Endothelial cell of umbilical vein (primary cell): ENCODE data around the gene SRRD. TPM values are rescaled to one million over a fixed set of nuclear protein-coding genes. Genes with fewer than 3 reads are reported as not detected.

Experiments used
- BruUV-seq: library from RNA; stranded (reverse); fragments of 400-500 nt; replicated peaks from 2 replicates; lab custom pipeline; 2021; lab: Mats Ljungman, UMichigan
- CTCF ChIA-PET: fragments of 300-600, 350-600 bp; sonication (Branson Sonifier 250); formaldehyde crosslinking; loops from one replicate; lab custom pipeline; 2021; ENCODE audit warnings: antibody characterized with exemption, inconsistent platforms; lab: Charles Lee
- POLR2A ChIA-PET: fragments of 300-600, 350-600 bp; sonication (Branson Sonifier 250); formaldehyde crosslinking; loops from one replicate; lab custom pipeline; 2021; ENCODE audit warnings: antibody characterized with exemption, inconsistent platforms; lab: Charles Lee
- DNase-seq: peaks from one replicate; pipeline ENCODE4 v3.0.0-alpha.2; 2011; ENCODE audit warnings: low read depth, low spot score
- FAIRE-seq: peaks from 2 replicates; lab custom pipeline; 2011; peaks lifted over from hg19 to GRCh38; lab: Jason Lieb, UNC
- H2AFZ ChIP-seq: 2 replicates; pipeline ENCODE4 v1.6.0; 2012; ENCODE audit warnings: low read depth, low read length, control low read depth, inconsistent platforms
- H3K27ac ChIP-seq: 2 replicates; pipeline ENCODE4 v1.5.1; 2011; ENCODE audit warnings: low read depth, mild to moderate bottlenecking, control low read depth, low read length, moderate library complexity; ENCODE audit not compliant: insufficient read depth
- H3K27me3 ChIP-seq, 2 experiments: 2 replicates each; pipeline versions ENCODE4 v1.6.0 to v1.6.1; 2011; ENCODE audit warnings: low read length in 2 of 2, mixed read lengths in 1 of 2; ENCODE audit not compliant: control insufficient read depth in 2 of 2, insufficient read depth in 2 of 2
- H3K36me3 ChIP-seq, 2 experiments: 2 replicates in 1 of 2; 3 replicates in 1 of 2; pipeline ENCODE4 v1.5.1; 2011; ENCODE audit warnings: low read length in 2 of 2, mild to moderate bottlenecking in 1 of 2, moderate library complexity in 1 of 2; ENCODE audit not compliant: control insufficient read depth in 2 of 2, insufficient read depth in 2 of 2; ENCODE audit errors: extremely low read depth in 1 of 2
- H3K4me1 ChIP-seq: 3 replicates; pipeline ENCODE4 v1.5.1; 2011; ENCODE audit warnings: mild to moderate bottlenecking, low read length; ENCODE audit not compliant: control insufficient read depth, insufficient read depth; ENCODE audit errors: extremely low read depth
- H3K4me2 ChIP-seq: 2 replicates; pipeline ENCODE4 v1.6.1; 2011; ENCODE audit warnings: low read length, control low read depth, mixed read lengths; ENCODE audit not compliant: insufficient read depth
- H3K4me3 ChIP-seq, 3 experiments: fragments of 200-600 bp in 1 of 3; sonication (generic), shearing (Covaris generic) in 1 of 3; replicated peaks in 1 of 3; 2 replicates each; pipeline ENCODE4 v1.5.1; 2011 to 2016; ENCODE audit warnings: control low read depth in 3 of 3, low read length in 3 of 3, mild to moderate bottlenecking in 2 of 3, inconsistent platforms in 1 of 3, low read depth in 1 of 3, moderate library complexity in 1 of 3; ENCODE audit not compliant: insufficient read depth in 1 of 3
- H3K79me2 ChIP-seq: 2 replicates; pipeline ENCODE4 v1.6.0; 2012; ENCODE audit warnings: low read length, inconsistent platforms; ENCODE audit not compliant: control insufficient read depth, insufficient read depth
- H3K9ac ChIP-seq: replicated peaks from 2 replicates; pipeline ENCODE3; 2011; ENCODE audit warnings: low read length, control low read depth; ENCODE audit not compliant: insufficient read depth; ENCODE audit errors: extremely low read depth
- H3K9me1 ChIP-seq: replicated peaks from 3 replicates; pipeline ENCODE4 v1.6.0; 2011; ENCODE audit warnings: mild to moderate bottlenecking, low read length; ENCODE audit not compliant: control insufficient read depth, insufficient read depth; ENCODE audit errors: extremely low read depth
- H3K9me3 ChIP-seq: replicated peaks from 2 replicates; pipeline ENCODE4 v1.5.1; 2012; ENCODE audit warnings: low read length, inconsistent platforms; ENCODE audit not compliant: control insufficient read depth, insufficient read depth
- H4K20me1 ChIP-seq: replicated peaks from 2 replicates; pipeline ENCODE3; 2011; ENCODE audit warnings: mild to moderate bottlenecking, low read length; ENCODE audit not compliant: control insufficient read depth, insufficient read depth; ENCODE audit errors: extremely low read depth
- CTCF ChIP-seq, 2 donors: IDR thresholded peaks; 1 replicate in 1 of 2; 2 replicates in 1 of 2; pipeline ENCODE4 v1.5.1; 2011; ENCODE audit warnings: low read length in 2 of 2, mild to moderate bottlenecking in 2 of 2, moderate library complexity in 2 of 2, control low read depth in 1 of 2, inconsistent platforms in 1 of 2, low read depth in 1 of 2; ENCODE audit not compliant: insufficient read depth in 1 of 2; ENCODE audit errors: extremely low read depth in 1 of 2
- EZH2 ChIP-seq: IDR thresholded peaks from 2 replicates; pipeline ENCODE4 v1.6.1; 2012; ENCODE audit warnings: borderline replicate concordance, low read depth, mild to moderate bottlenecking, moderate library complexity, low read length, inconsistent platforms; ENCODE audit not compliant: severe bottlenecking
- FOS ChIP-seq: IDR thresholded peaks from 2 replicates; pipeline ENCODE4 v1.6.1; 2011; ENCODE audit warnings: mild to moderate bottlenecking, low read length, moderate library complexity, borderline replicate concordance; ENCODE audit not compliant: insufficient read depth
- GATA2 ChIP-seq: IDR thresholded peaks from 2 replicates; pipeline ENCODE4 v1.7.0; 2011; ENCODE audit warnings: low read depth, mild to moderate bottlenecking, moderate library complexity, mixed read lengths, low read length; ENCODE audit not compliant: insufficient read length, insufficient read depth
- JUN ChIP-seq: IDR thresholded peaks from 2 replicates; pipeline ENCODE4 v1.6.1; 2011; ENCODE audit warnings: borderline replicate concordance, low read depth; ENCODE audit not compliant: insufficient read length, insufficient read depth
- MAX ChIP-seq: IDR thresholded peaks from 2 replicates; pipeline ENCODE4 v1.6.1; 2011; ENCODE audit not compliant: insufficient read depth, insufficient read length
- MYC ChIP-seq: IDR thresholded peaks from one replicate; pipeline ENCODE4 v1.6.1; 2011; ENCODE audit warnings: mild to moderate bottlenecking, low read depth, low read length
- POLR2A ChIP-seq: IDR thresholded peaks from 2 replicates; pipeline ENCODE4 v1.6.1; 2012; ENCODE audit warnings: low read depth, mild to moderate bottlenecking, control low read depth, low read length
- POLR2AphosphoS5 ChIP-seq: IDR thresholded peaks from 2 replicates; pipeline ENCODE4 v1.6.1; 2012; ENCODE audit warnings: low read depth, mild to moderate bottlenecking, control low read depth, low read length, moderate library complexity; ENCODE audit not compliant: insufficient read depth
- dilution Hi-C: fragments of 300-500 bp; cut with MboI; formaldehyde crosslinking; loops from one replicate; pipeline ENCODE4 v1.15.0; 2019; ENCODE audit warnings: low sequenced_read_pairs; ENCODE audit not compliant: extremely low pct_ligation_motif_present
- intact Hi-C: fragments of 100-400 bp; cut with micrococcal nuclease; formaldehyde crosslinking; loops from one replicate; pipeline ENCODE4 v1.10.0; 2022
- polyA plus RNA-seq, 4 experiments: library from polyadenylated mRNA; depleted of rRNA in 3 of 4; stranded (reverse) in 3 of 4; unstranded in 1 of 4; fragments of >200 nt; gene quantifications; 2 replicates each; pipeline versions ENCODE4 v1.2.1 to v1.2.3, GENCODE V29; 2011 to 2012; ENCODE audit warnings: missing spikeins in 1 of 4
- total RNA-seq: library from RNA; stranded (reverse); gene quantifications from 2 replicates; pipeline ENCODE4 v1.2.3, GENCODE V29; 2021

The SRRD gene
- total and polyA plus RNA-seq, 2 donors (not counting 3 experiments of a cell fraction or from before 2014, with no cell fraction given), result 23.4 to 24.2 TPM

GRCh38 chr22:26481112-26481693 is 2.5 kb upstream of the SRRD start:
- peaks cover 5 to 11% of the 10 kb centered on the region in 2 experiments for H3K36me3 ChIP-seq
- FAIRE-seq (no peak), DNase-seq (no peak)
- intact Hi-C loops (no loop called here), dilution Hi-C loops (no loop called here)
- ChIA-PET CTCF (interaction anchor here (1.2 to 1.3 kb wide), 2 partner anchors 10 to 117 kb away, joined by 3 read pairs; no protein-coding TSS in a partner anchor), POLR2A (no interaction called here)
- TF ChIP-seq EZH2 (no peak), POLR2AphosphoS5 (no peak), MYC (no peak), GATA2 (no peak)
- H4K20me1 ChIP-seq, result no peaks in the 10 kb centered on the region
- H3K27ac ChIP-seq, result no peak overlapping the region
- H3K9me3 ChIP-seq, result no peaks in the 10 kb centered on the region
- no peak overlapping the region for H2AFZ ChIP-seq
- H3K9me1 ChIP-seq, result no peaks in the 10 kb centered on the region
- H3K79me2 ChIP-seq, result peaks cover 44% of the 10 kb centered on the region
- BruUV-seq, result no TSS peak
- no peak overlapping the region for H3K4me3 ChIP-seq
- no peak overlapping the region for H3K4me2 ChIP-seq
- H3K27me3 ChIP-seq, result no peaks in the 10 kb centered on the region
- peaks cover 23% of the 10 kb centered on the region for H3K4me1 ChIP-seq
- H3K9ac ChIP-seq, result no peak overlapping the region

DNA sequence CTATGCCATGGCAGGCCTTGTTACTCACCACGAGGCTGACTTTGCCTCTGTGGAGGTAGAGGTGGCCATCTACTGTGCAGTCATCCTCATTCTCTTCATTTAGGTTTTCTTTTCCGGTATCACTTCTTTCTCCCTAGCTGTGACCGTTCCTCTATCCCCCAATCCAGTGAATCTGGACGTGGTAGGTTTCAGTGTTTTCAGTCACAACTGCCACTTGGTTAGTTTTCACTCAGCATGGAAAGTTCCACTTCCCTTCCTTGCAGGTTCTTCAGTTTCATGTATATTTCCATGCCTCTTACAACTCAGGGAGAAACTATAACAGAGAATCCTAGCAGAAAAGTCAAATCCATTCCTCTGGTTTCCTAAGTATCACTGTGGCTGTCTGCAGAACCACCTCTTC is 2.0 kb upstream of the SRRD start:
- TF ChIP-seq MAX, result no peak
- no peak for TF ChIP-seq GATA2
- TF ChIP-seq MYC, result no peak
- TF ChIP-seq POLR2AphosphoS5, result no peak
- TF ChIP-seq CTCF (IDR thresholded peaks at IDR 0.05; ENCODE audit: extremely low read depth in 1 of 2, insufficient read depth in 1 of 2, low read depth in 1 of 2, low read length in 2 of 2), result no peak
- TF ChIP-seq POLR2A, result no peak
- TF ChIP-seq JUN, result no peak
- no peak for TF ChIP-seq EZH2
- TF ChIP-seq FOS, result no peak
- H3K9me3 ChIP-seq, result no peaks in the 10 kb centered on the region
- no peak for DNase-seq
- BruUV-seq, result no TSS peak
- H3K9ac ChIP-seq, result no peak overlapping the region
- H3K4me3 ChIP-seq, result no peak overlapping the region
- peaks cover 46% of the 10 kb centered on the region for H3K79me2 ChIP-seq
- peaks cover 5 to 8% of the 10 kb centered on the region in 2 experiments for H3K36me3 ChIP-seq
- no peak for FAIRE-seq
- dilution Hi-C loops (no loop called here), intact Hi-C loops (no loop called here)
- no peaks in the 10 kb centered on the region for H3K27me3 ChIP-seq
- no peaks in the 10 kb centered on the region for H4K20me1 ChIP-seq
- H3K27ac ChIP-seq, result no peak overlapping the region
- H3K9me1 ChIP-seq, result no peaks in the 10 kb centered on the region
- CTCF ChIA-PET, result interaction anchor here (1.2 to 1.3 kb wide), 2 partner anchors 10 to 117 kb away, joined by 3 read pairs; no protein-coding TSS in a partner anchor
- H2AFZ ChIP-seq, result no peak overlapping the region
- H3K4me2 ChIP-seq, result no peak overlapping the region
- H3K4me1 ChIP-seq, result peaks cover 23% of the 10 kb centered on the region
- POLR2A ChIA-PET, result no interaction called here
